DND-41 (cell line): ENCODE data around the gene PDZD4.

Experiments
- ATAC-seq: fragments of 200-7000 bp; cut with Tn5 transposase; 3 replicates; pipeline ENCODE4 v1.9.1; 2021; ENCODE audit warnings: low read depth; ENCODE audit not compliant: insufficient read depth
- DNase-seq: peaks from one replicate; pipeline ENCODE4 v3.0.0-alpha.2; 2020
- H2AFZ ChIP-seq: 2 replicates; pipeline ENCODE4 v1.6.0; 2012; ENCODE audit warnings: low read depth, low read length
- H3K27ac ChIP-seq: 2 replicates; pipeline ENCODE4 v1.5.1; 2012; ENCODE audit warnings: low read length, inconsistent platforms
- H3K27me3 ChIP-seq: fragments of 200-600 bp; sonication (generic); 2 replicates; pipeline ENCODE4 v1.6.0; 2012; ENCODE audit warnings: low read length, mild to moderate bottlenecking, inconsistent platforms; ENCODE audit not compliant: insufficient read depth, poor library complexity
- H3K36me3 ChIP-seq: 2 replicates; pipeline ENCODE4 v1.5.1; 2012; ENCODE audit warnings: low read length, inconsistent platforms; ENCODE audit not compliant: insufficient read depth
- H3K4me1 ChIP-seq: 2 replicates; pipeline ENCODE4 v1.5.1; 2012; ENCODE audit warnings: mild to moderate bottlenecking, low read length; ENCODE audit not compliant: insufficient read depth
- H3K4me2 ChIP-seq: 2 replicates; pipeline ENCODE4 v1.6.0; 2012; ENCODE audit warnings: mild to moderate bottlenecking, moderate library complexity, low read length, inconsistent platforms; ENCODE audit not compliant: insufficient read depth
- H3K4me3 ChIP-seq, 2 experiments: fragments of 200-600 bp in 1 of 2; shearing (Covaris generic) in 1 of 2; 2 replicates each; pipeline ENCODE4 v1.5.1; 2012 to 2016; ENCODE audit warnings: inconsistent platforms in 2 of 2, low read length in 2 of 2, mild to moderate bottlenecking in 2 of 2, low read depth in 1 of 2, moderate library complexity in 1 of 2
- H3K79me2 ChIP-seq: 2 replicates; pipeline ENCODE4 v1.6.0; 2012; ENCODE audit warnings: low read length, inconsistent platforms; ENCODE audit not compliant: insufficient read depth
- H3K9ac ChIP-seq: 2 replicates; pipeline ENCODE4 v1.6.0; 2012; ENCODE audit warnings: low read depth, mild to moderate bottlenecking, inconsistent platforms, low read length, moderate library complexity
- H3K9me3 ChIP-seq: 2 replicates; pipeline ENCODE4 v1.5.1; 2012; ENCODE audit warnings: low read length, moderate library complexity, mild to moderate bottlenecking, inconsistent platforms; ENCODE audit not compliant: insufficient read depth, severe bottlenecking
- H4K20me1 ChIP-seq: 2 replicates; pipeline ENCODE4 v1.6.0; 2012; ENCODE audit warnings: low read length; ENCODE audit not compliant: insufficient read depth
- CTCF ChIP-seq: IDR thresholded peaks from 2 replicates; pipeline ENCODE4 v1.5.1; 2012; ENCODE audit warnings: borderline replicate concordance, low read length, moderate library complexity, mild to moderate bottlenecking; ENCODE audit not compliant: poor library complexity, severe bottlenecking; ENCODE audit errors: extremely low read depth
- EZH2 ChIP-seq: IDR thresholded peaks from 3 replicates; pipeline ENCODE4 v1.6.1; 2012; ENCODE audit warnings: borderline replicate concordance, low read depth, mild to moderate bottlenecking, moderate library complexity, low read length, inconsistent platforms; ENCODE audit not compliant: severe bottlenecking

Gene PDZD4

GRCh38 chrX:153862369-153863250 lies 32.3 kb upstream of the PDZD4 start:
- Histone ChIP-seq H3K9me3 (no peaks in the 10 kb centered on the region), H3K79me2 (no peaks in the 10 kb centered on the region), H4K20me1 (no peaks in the 10 kb centered on the region), H3K27ac (no peak overlapping the region), H3K4me3 (no peak overlapping the region), H3K9ac (no peak overlapping the region), H3K4me2 (no peak overlapping the region), H2AFZ (no peak overlapping the region), H3K27me3 (no peaks in the 10 kb centered on the region), H3K4me1 (no peaks in the 10 kb centered on the region), H3K36me3 (no peaks in the 10 kb centered on the region)
- DNase-seq (no peak), ATAC-seq (no peak)
- TF ChIP-seq EZH2: no peak
- TF ChIP-seq CTCF: no peak

- ATAC-seq: no peak
- no peak for DNase-seq
- no peaks in the 10 kb centered on the region for H3K27me3 ChIP-seq
These were observed 31.5 kb upstream of the PDZD4 start for GRCh38 chrX:153861733-153862310.

GRCh38 chrX:153861151-153861550 lies 30.8 kb upstream of the PDZD4 start:
- no peaks in the 10 kb centered on the region for H3K27me3 ChIP-seq
- H3K4me2 ChIP-seq: no peak overlapping the region
- DNase-seq (no peak), ATAC-seq (no peak)
- H3K9ac ChIP-seq: no peak overlapping the region
- no peaks in the 10 kb centered on the region for H3K79me2 ChIP-seq
- H3K9me3 ChIP-seq: no peaks in the 10 kb centered on the region
- H3K4me1 ChIP-seq: no peaks in the 10 kb centered on the region
- no peak overlapping the region for H2AFZ ChIP-seq
- no peaks in the 10 kb centered on the region for H4K20me1 ChIP-seq
- H3K27ac ChIP-seq: no peak overlapping the region
- H3K36me3 ChIP-seq: no peaks in the 10 kb centered on the region
- H3K4me3 ChIP-seq: no peak overlapping the region
- TF ChIP-seq EZH2: no peak
- no peak for TF ChIP-seq CTCF

More at GRCh38 chrX:153861733-153862310, 31.5 kb upstream of the PDZD4 start:
- Histone ChIP-seq H3K4me2 (no peak overlapping the region), H3K27ac (no peak overlapping the region), H3K4me1 (no peaks in the 10 kb centered on the region), H3K9ac (no peak overlapping the region), H3K79me2 (no peaks in the 10 kb centered on the region), H4K20me1 (no peaks in the 10 kb centered on the region), H2AFZ (no peak overlapping the region), H3K4me3 (no peak overlapping the region), H3K36me3 (no peaks in the 10 kb centered on the region), H3K9me3 (no peaks in the 10 kb centered on the region)
- no peak for TF ChIP-seq CTCF
- no peak for TF ChIP-seq EZH2
